HG02973 (cell line): ENCODE data around the gene RBMS1.
"Not testable (repeated sequence)": the region's sequence is repeated elsewhere in the genome, so short reads cannot be mapped to it uniquely, and the experiment has no call there.

ENCODE experiments used
- ATAC-seq: cut with Tn5 transposase; IDR thresholded peaks from one replicate; pipeline ENCODE4 v1.9.1; 2021; ENCODE audit warnings: moderate library complexity; ENCODE audit not compliant: unreplicated experiment

Gene RBMS1

DNA sequence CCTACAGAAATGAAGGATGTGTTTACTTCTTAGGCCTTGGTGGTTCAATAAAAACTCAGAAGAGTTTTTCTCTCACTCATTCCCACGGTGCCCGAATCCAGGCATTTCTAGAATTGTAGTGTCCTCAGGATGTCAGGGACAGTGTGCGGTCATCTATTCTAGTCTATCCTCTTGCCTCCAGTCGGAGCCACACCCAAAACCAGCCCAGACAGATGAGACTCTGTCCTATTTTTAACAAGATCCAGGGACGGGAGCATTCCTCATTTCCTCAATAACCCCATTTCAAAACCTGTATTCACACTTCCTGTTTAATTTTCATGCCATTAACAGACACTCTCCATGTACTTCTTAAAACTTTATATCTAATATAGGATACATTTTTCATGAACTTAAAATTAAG is 11.6 kb upstream of the RBMS1 start:
- ATAC-seq: no peak

DNA sequence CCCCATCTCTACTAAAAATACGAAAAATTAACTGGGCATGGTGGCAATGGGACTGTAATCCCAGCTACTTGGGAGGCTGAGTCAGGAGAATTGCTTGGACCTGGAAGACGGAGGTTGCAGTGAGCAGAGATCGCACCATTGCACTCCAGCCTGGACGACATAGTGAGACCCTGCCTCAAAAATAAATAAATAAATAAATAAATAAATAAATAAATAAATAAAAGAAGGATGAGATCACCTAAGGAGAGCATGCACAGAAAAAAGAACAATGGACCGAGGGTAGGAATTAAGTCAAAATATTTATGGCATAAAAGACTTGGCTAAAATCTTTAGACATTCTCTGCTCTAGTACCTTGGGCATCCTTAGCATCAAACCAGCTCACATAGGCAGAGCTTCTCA is 8.9 kb upstream of the RBMS1 start:
- ATAC-seq: no peak

- ATAC-seq: no peak
Measured at GRCh38 chr2:160501370-160501769, 7.8 kb upstream of the RBMS1 start.

DNA sequence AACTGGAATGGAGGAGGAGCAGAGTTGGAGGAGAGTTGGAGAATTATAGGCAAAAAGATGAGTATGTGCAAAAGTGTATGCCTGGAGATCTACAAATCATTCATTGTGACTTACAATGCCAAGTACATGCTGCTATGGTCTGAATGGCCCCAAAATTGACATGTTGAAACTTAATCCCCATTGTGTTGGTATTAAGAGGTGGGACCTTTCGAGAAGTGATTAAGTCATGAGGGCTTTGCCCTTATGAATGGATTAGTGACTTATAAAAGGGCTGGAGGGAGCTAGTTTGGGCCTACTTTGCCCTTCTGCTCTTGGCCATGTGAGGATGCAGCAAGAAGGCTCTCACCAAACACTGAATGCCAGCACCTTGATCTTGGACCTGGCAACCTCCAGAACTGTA is 6.3 kb upstream of the RBMS1 start:
- no peak for ATAC-seq

DNA sequence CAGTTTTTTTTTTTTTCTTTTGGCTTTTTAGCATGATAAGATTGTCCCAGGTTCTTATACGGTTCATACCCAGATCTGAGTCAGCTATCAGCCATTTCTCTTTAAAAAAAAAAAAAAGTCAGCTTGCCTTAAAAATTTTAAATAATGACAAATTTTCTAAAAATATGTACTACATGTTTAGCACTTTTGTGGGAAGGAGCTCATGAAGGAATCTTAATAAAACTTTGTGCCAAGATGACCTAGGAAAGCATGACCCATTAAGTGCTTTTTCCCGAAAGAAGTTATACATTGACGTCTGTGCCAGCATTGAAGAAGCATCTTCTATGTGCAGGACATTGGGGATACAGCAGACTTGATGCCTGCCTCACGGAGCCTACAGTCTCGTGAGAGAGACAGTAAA is 4.5 kb upstream of the RBMS1 start:
- no peak for ATAC-seq

- ATAC-seq: no peak
Measured at GRCh38 chr2:160494201-160494644, 616 bp upstream of the RBMS1 start.

- ATAC-seq: no peak
Measured at GRCh38 chr2:160492401-160493226, 993 bp downstream of the RBMS1 start.

GRCh38 chr2:160491911-160492371 is 1.7 kb downstream of the RBMS1 start:
- ATAC-seq: no peak

GRCh38 chr2:160490733-160491685 is 2.6 kb downstream of the RBMS1 start:
- ATAC-seq: no peak

DNA sequence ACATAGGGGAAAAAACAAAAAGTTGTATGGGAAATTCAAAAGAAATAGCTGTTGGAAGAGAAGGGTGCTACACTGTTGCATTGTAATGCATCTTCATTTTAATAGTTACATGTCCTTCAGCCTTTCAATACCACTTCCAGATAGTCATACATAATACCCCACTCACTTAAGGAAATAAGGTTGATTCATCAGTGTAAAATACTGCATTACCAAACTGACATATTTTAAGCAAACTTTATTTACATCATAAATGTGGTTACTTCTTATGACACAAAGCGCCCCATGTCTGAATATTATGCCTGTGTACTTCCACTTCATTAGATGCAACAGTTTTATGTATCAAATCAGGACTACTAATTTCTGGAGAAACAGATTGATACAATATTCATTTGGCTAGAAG is 4.5 kb downstream of the RBMS1 start:
- no peak for ATAC-seq

DNA sequence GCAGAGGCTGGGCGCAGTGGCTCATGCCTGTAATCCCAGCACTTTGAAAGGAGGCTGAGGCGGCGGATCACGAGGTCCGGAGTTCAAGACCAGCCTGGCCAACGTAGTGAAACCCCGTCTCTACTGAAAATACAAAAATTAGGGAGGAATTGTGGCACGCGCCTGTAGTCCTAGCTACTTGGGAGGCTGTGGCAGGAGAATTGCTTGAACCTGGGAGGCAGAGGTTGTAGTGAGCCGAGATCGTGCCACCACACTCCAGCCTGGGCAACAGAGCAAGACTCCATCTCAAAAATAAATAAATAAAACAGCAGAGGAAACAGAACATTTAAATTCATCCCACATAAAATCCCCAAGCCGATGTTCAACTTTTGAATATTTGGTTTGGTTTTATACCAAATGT is 5.3 kb downstream of the RBMS1 start:
- not testable (repeated sequence) for ATAC-seq

GRCh38 chr2:160486341-160486740 is 7.3 kb downstream of the RBMS1 start:
- ATAC-seq: no peak

DNA sequence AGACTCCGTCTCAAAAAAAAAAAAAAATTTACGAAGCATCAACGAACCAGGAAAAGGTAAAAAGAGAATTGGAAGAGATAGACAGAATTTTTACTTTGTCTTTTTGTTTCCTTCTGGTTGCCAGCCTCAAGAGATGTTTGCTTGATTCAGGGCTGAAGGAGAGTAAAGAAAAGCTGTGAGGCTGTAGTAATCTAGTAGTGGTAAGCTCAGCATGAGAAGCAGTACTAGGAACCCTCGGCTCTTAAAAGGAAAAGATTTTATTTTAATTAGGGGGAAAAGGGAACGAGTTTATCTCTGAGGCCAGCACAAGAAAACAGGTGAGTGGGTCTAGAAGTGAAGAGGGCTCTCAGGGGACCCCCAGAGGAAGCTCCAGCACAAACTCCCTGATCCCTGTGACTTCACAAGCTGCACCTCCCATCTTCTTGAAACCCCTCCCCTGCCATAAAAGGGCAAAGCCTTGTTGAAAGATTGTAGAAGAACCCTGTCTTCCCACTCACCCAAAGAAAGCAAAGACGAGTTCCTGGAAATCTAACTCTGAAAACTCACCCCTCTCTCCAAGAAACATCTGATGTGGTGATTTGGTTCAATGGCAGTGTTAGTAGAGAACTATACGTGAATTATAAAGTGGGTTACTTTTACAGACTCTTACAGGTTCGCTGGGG is 8.6 kb downstream of the RBMS1 start:
- no peak for ATAC-seq

GRCh38 chr2:160482673-160483072 is 10.9 kb downstream of the RBMS1 start:
- ATAC-seq: no peak

DNA sequence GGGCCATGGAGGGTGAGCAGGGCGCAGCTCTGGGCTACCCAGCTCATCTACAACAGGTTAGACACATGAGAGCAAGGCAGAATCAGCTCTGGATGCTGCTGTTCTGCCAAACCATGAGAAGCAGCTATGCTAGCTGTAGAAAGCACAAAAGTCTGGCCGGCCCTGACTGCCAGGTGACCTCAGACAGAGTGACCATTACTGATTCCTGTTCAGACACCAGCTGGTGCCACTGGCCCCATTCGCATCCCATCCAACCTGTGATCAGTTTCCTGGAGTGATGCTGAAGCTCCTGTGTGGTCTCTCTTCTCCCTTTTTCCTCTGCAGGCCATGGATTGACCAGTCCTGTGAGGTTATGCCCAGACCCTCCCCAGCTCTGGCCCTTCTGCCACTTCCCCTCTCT is 14.3 kb downstream of the RBMS1 start:
- no peak for ATAC-seq

- ATAC-seq: no peak
Measured at GRCh38 chr2:160478660-160479059, 14.9 kb downstream of the RBMS1 start.

DNA sequence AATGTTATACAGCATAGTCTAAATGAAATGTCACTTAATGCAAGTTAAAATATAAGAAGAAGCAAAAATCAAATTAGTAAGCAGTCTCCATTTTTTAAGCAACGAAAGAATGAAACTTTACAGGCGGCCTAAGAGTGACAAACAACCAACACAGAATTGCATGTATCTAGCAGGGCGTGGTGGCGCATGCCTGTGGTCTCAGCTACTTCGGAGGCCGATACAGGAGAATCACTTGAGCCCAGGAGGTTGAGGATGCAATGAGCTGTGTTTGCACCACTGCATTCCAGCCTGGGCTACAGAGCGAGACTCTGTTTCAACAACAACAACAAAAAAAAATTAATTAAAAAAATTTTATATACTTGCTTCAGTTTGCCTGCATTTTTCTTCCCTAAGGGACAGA is 16.6 kb downstream of the RBMS1 start:
- ATAC-seq: no peak

- ATAC-seq: no peak
Measured at GRCh38 chr2:160474891-160475787, 18.5 kb downstream of the RBMS1 start.

DNA sequence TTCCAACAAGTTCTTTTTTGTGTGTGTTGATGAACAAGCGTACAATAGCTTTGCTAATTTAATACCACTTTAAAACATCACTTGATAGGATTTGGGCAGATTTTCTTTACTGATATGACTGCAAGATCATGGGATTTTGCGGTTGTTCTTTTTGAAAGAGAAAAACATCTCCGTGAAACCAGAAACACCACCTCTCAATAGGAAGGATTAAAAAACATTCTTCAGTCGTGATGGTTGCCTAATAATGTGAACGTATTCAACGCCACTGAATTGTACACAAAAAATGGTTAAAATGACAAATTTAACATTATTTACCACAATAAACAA is 19.3 kb downstream of the RBMS1 start:
- ATAC-seq: no peak
